Measurements from ENCODE around the gene AIDA. TPM values are rescaled to one million over a fixed set of nuclear protein-coding genes. Genes with fewer than 3 reads are reported as not detected.

AIDA gene
- total and polyA plus RNA-seq, 2 donors from 2014 or later: 41.4 to 73.7 TPM

DNA sequence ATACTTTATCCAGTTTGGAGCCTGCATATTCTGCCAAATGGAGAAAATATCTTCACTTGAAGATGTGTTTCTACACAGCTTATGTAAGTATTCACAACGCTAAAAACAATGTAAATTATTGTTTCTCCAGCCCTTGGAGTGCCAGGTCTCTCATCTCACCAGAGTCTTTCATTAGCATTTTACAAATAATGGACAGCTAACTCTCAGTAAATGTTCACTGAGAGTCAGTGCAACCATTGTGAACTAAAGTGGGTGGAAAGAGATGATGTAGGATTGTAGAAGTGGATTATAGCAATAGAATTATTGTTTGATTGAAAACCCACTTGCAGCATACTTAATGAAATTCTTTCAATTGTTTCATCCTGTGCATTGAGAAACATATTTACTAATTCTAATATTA lies 16.5 kb upstream of the AIDA start:
- no peak overlapping the region for H3K4me3 ChIP-seq (ENCODE audit: low read length in 3 of 3)
- H3K36me3 ChIP-seq (ENCODE audit: control insufficient read depth in 2 of 3, insufficient read depth in 3 of 3, low read length in 3 of 3): peaks cover 21 to 69% (median 52%) of the 10 kb centered on the region in 3 donors
- TF ChIP-seq, protein P1, sequence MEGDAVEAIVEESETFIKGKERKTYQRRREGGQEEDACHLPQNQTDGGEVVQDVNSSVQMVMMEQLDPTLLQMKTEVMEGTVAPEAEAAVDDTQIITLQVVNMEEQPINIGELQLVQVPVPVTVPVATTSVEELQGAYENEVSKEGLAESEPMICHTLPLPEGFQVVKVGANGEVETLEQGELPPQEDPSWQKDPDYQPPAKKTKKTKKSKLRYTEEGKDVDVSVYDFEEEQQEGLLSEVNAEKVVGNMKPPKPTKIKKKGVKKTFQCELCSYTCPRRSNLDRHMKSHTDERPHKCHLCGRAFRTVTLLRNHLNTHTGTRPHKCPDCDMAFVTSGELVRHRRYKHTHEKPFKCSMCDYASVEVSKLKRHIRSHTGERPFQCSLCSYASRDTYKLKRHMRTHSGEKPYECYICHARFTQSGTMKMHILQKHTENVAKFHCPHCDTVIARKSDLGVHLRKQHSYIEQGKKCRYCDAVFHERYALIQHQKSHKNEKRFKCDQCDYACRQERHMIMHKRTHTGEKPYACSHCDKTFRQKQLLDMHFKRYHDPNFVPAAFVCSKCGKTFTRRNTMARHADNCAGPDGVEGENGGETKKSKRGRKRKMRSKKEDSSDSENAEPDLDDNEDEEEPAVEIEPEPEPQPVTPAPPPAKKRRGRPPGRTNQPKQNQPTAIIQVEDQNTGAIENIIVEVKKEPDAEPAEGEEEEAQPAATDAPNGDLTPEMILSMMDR (IDR thresholded peaks at IDR 0.05; ENCODE audit: borderline replicate concordance, extremely low read depth, insufficient read depth): no peak
- H3K9me3 ChIP-seq (ENCODE audit: control insufficient read depth in 2 of 3, insufficient read depth in 1 of 3, low read length in 3 of 3): no peaks in the 10 kb centered on the region
- intact Hi-C loops (cut with DNase I): no loop called here
- no peaks in the 10 kb centered on the region for H3K27me3 ChIP-seq (ENCODE audit: control insufficient read depth, insufficient read depth, low read length)
- FAIRE-seq (no peak), DNase-seq (no peak)
- no peak overlapping the region for H3K9ac ChIP-seq (ENCODE audit: low read length in 3 of 3)
- no peaks in the 10 kb centered on the region for H3K4me1 ChIP-seq (ENCODE audit: control insufficient read depth in 2 of 3, insufficient read depth in 2 of 3, low read depth in 1 of 3, low read length in 3 of 3)
- H3K27ac ChIP-seq (ENCODE audit: low read depth in 2 of 2, low read length in 2 of 2): no peak overlapping the region

DNA sequence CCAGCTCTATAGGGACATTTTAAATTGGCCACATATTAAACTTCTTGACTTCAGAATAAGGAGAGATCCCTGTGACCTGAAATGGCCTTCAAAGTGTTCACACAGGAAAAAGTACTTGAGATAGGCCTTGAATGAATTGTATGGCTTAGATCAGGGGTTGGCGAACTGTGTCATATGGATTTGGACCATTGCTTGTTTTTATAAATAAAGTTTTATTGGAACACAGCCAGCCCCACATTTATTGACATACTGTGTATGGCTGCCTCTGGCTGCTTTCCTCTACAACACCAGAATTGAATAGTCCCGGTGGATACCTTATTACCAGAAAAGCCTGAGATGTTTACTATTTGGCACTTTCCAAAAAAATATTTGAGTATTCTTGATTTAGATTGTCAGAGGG lies 4.1 kb upstream of the AIDA start:
- Histone ChIP-seq H3K27ac (ENCODE audit: low read depth in 2 of 2, low read length in 2 of 2) (no peak overlapping the region), H3K9me3 (ENCODE audit: control insufficient read depth in 2 of 3, insufficient read depth in 1 of 3, low read length in 3 of 3) (no peaks in the 10 kb centered on the region), H3K27me3 (ENCODE audit: control insufficient read depth, insufficient read depth, low read length) (no peaks in the 10 kb centered on the region), H3K9ac (ENCODE audit: low read length in 3 of 3) (no peak overlapping the region), H3K36me3 (ENCODE audit: control insufficient read depth in 2 of 3, insufficient read depth in 3 of 3, low read length in 3 of 3) (peaks cover 7 to 17% (median 14%) of the 10 kb centered on the region in 3 donors), H3K4me3 (ENCODE audit: low read length in 3 of 3) (no peak overlapping the region), H3K4me1 (ENCODE audit: control insufficient read depth in 2 of 3, insufficient read depth in 2 of 3, low read depth in 1 of 3, low read length in 3 of 3) (peaks cover 0 to 2% (median 0%) of the 10 kb centered on the region in 3 donors)
- intact Hi-C loops (cut with DNase I): no loop called here
- DNase-seq (no peak), FAIRE-seq (no peak)
- TF ChIP-seq, protein P1 (IDR thresholded peaks at IDR 0.05; ENCODE audit: borderline replicate concordance, extremely low read depth, insufficient read depth): no peak

DNA sequence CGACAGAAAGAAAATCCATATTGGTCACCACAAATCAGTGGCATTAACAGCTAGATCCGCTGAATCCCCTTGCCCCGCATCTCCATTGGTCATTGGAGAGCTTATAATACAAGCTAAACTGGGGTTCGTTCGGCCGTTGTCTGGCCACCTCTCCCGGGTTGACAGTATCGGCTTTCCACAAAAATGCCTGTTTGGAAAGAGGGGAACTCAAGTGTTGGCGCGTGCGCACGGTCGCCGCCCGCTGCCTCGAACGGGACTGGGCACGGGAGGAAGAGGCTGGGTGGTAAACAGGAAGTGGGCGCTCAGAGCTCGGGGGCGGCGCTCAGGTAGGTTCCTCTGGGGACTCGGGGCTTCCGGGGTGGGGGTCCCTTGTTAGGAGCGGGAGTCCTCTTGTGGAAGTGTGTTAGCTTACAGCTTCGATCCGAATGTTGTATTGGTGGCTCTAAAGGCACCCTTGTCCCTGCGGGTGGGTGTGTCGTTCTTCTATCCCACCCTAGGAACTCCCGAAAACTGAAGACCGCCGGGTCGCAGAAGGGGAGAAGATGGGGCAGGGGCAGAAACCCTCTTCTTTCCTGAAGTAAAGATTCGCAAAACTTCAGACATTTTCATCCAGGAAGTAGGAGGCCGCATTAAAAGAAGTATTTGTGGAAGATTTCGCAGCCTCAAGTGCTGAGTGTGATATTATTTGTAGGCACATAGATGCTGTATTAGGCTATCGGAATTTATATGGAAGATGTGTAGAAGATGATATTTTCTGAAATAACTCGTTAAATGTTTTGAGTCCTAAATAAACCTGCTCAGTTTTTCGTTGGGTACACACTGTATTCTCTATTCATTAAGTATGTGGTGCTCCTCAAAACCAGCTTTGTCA lies 1.0 kb upstream of the AIDA start:
- Histone ChIP-seq H3K4me3 (ENCODE audit: low read length in 3 of 3) (peak overlapping the region; percentile 91 to 100 (median 97)), H3K9ac (ENCODE audit: low read length in 3 of 3) (peak overlapping the region; percentile 81 to 99 (median 89)), H3K27me3 (ENCODE audit: control insufficient read depth, insufficient read depth, low read length) (no peaks in the 10 kb centered on the region), H3K27ac (ENCODE audit: low read depth in 2 of 2, low read length in 2 of 2) (peak overlapping the region; percentile 98 to 99), H3K4me1 (ENCODE audit: control insufficient read depth in 2 of 3, insufficient read depth in 2 of 3, low read depth in 1 of 3, low read length in 3 of 3) (peaks cover 0 to 3% (median 2%) of the 10 kb centered on the region in 3 donors), H3K9me3 (ENCODE audit: control insufficient read depth in 2 of 3, insufficient read depth in 1 of 3, low read length in 3 of 3) (no peaks in the 10 kb centered on the region), H3K36me3 (ENCODE audit: control insufficient read depth in 2 of 3, insufficient read depth in 3 of 3, low read length in 3 of 3) (peaks cover 0 to 4% (median 2%) of the 10 kb centered on the region in 3 donors)
- intact Hi-C loops (cut with DNase I): no loop called here
- DNase-seq (peak; percentile 95 to 99 (median 98)), FAIRE-seq (no peak)
- TF ChIP-seq, protein P1 (IDR thresholded peaks at IDR 0.05; ENCODE audit: borderline replicate concordance, extremely low read depth, insufficient read depth): no peak
